ENCODE data around the gene ASXL3. TPM values are rescaled to one million over a fixed set of nuclear protein-coding genes. Genes with fewer than 3 reads are reported as not detected.
A peak's percentile ranks its signal among the peaks of the same experiment; 100 is the strongest.

ASXL3 gene
- total RNA-seq (2021), result not detected in 2 replicates
- Bru-seq, nascent RNA, result percentile 0 among the genes with signal in this experiment
- BruChase-seq, experiment 1, labeled RNA remaining after a 2-hour chase, result percentile 0 among the genes with signal in this experiment
- BruChase-seq, experiment 2, labeled RNA remaining after a 6-hour chase, result not detected
- long read RNA-seq, result 0 reads

- Histone ChIP-seq H3K4me1 (replicated peaks; ENCODE audit: insufficient read depth) (no peaks in the 10 kb centered on the region), H4K20me1 (ENCODE audit: insufficient read depth) (no peaks in the 10 kb centered on the region), H3K4me2 (no peak within 1 kb of the TSS), H3K9me3 (ENCODE audit: insufficient read depth, low read depth) (no peaks in the 10 kb centered on the region), H3F3A (ENCODE audit: insufficient read depth, low read depth) (no peaks in the 10 kb centered on the region), H3K79me2 (ENCODE audit: low read depth) (no peaks in the 10 kb centered on the region), H3K27me3 (ENCODE audit: insufficient read depth, low read depth) (no peaks in the 10 kb centered on the region), H3K27ac (no peak within 1 kb of the TSS), H3K36me3 (ENCODE audit: low read depth) (no peaks in the 10 kb centered on the region), H3K4me3 (no peak within 1 kb of the TSS), H3K9me2 (ENCODE audit: insufficient read depth) (no peaks in the 10 kb centered on the region), H2AFZ (no peak within 1 kb of the TSS)
- TF ChIP-seq EZH2 (IDR thresholded peaks at IDR 0.05; ENCODE audit: low read depth), result no peak
- TF ChIP-seq CTCF (conservative IDR thresholded peaks at IDR 0.05), result no peak
- CTCF ChIA-PET, result no interaction called here
- intact Hi-C loops (cut with micrococcal nuclease; ENCODE audit: unreplicated experiment), result no loop called here
- POLR2A ChIA-PET (ENCODE audit: unreplicated experiment), result no interaction called here
- no TSS peak for BruUV-seq (replicated peaks)
- DNase-seq, result no peak
Measured at GRCh38 chr18:33577685-33578517, at the start of gene ASXL3. Gene ASXL3 (plus strand): TSS chr18:33578219. CDS start chr18:33578632, 413 bp downstream.

DNA sequence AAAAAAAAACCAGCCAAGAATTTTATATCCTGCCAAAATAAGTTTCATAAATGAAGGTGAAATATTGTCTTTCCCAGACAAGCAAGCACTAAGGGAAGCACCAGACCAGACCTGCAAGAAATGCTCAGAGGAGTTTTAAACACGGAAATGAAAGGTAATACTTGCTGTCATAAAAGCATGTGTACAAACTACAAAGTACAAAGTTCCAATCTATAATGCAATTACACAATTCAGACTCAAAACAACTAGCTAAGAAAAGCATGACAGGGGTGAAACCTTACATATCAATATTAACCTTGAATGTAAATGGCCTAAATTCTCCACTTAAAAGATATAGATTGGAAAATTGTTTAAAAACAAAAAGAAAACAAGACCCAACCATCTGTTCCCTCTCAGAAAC is 45.0 kb upstream of the ASXL3 start:
- no peak for DNase-seq
- Histone ChIP-seq H3K27me3 (ENCODE audit: insufficient read depth, low read depth) (no peaks in the 10 kb centered on the region), H3K9me2 (ENCODE audit: insufficient read depth) (no peaks in the 10 kb centered on the region), H3K4me2 (no peak overlapping the region), H2AFZ (no peak overlapping the region), H3K27ac (no peak overlapping the region), H3K4me3 (no peak overlapping the region), H3K36me3 (ENCODE audit: low read depth) (no peaks in the 10 kb centered on the region), H3F3A (ENCODE audit: insufficient read depth, low read depth) (no peaks in the 10 kb centered on the region), H3K79me2 (ENCODE audit: low read depth) (no peaks in the 10 kb centered on the region), H4K20me1 (ENCODE audit: insufficient read depth) (no peaks in the 10 kb centered on the region), H3K4me1 (replicated peaks; ENCODE audit: insufficient read depth) (no peaks in the 10 kb centered on the region), H3K9me3 (ENCODE audit: insufficient read depth, low read depth) (no peaks in the 10 kb centered on the region)
- POLR2A ChIA-PET (ENCODE audit: unreplicated experiment), result no interaction called here
- CTCF ChIA-PET, result no interaction called here
- intact Hi-C loops (cut with micrococcal nuclease; ENCODE audit: unreplicated experiment), result no loop called here
- TF ChIP-seq CTCF (conservative IDR thresholded peaks at IDR 0.05) (no peak), EZH2 (IDR thresholded peaks at IDR 0.05; ENCODE audit: low read depth) (no peak)
- no TSS peak for BruUV-seq (replicated peaks)

- Histone ChIP-seq H3K27ac (no peak overlapping the region), H3K27me3 (ENCODE audit: insufficient read depth, low read depth) (no peaks in the 10 kb centered on the region), H4K20me1 (ENCODE audit: insufficient read depth) (no peaks in the 10 kb centered on the region), H3K4me3 (no peak overlapping the region), H3K4me1 (replicated peaks; ENCODE audit: insufficient read depth) (no peaks in the 10 kb centered on the region), H3K36me3 (ENCODE audit: low read depth) (no peaks in the 10 kb centered on the region), H3K79me2 (ENCODE audit: low read depth) (no peaks in the 10 kb centered on the region), H3K9me3 (ENCODE audit: insufficient read depth, low read depth) (no peaks in the 10 kb centered on the region), H2AFZ (no peak overlapping the region), H3F3A (ENCODE audit: insufficient read depth, low read depth) (no peaks in the 10 kb centered on the region), H3K4me2 (no peak overlapping the region), H3K9me2 (ENCODE audit: insufficient read depth) (no peaks in the 10 kb centered on the region)
- no peak for TF ChIP-seq CTCF (conservative IDR thresholded peaks at IDR 0.05)
- TF ChIP-seq EZH2 (IDR thresholded peaks at IDR 0.05; ENCODE audit: low read depth), result no peak
- no TSS peak for BruUV-seq (replicated peaks)
- CTCF ChIA-PET, result no interaction called here
- DNase-seq, result no peak
- POLR2A ChIA-PET (ENCODE audit: unreplicated experiment), result no interaction called here
- intact Hi-C loops (cut with micrococcal nuclease; ENCODE audit: unreplicated experiment), result no loop called here
Measured at GRCh38 chr18:33536904-33537303, 41.1 kb upstream of the ASXL3 start.
